H9 (cell line): ENCODE data around the gene CERS4. TPM values are rescaled to one million over a fixed set of nuclear protein-coding genes. Genes with fewer than 3 reads are reported as not detected.

Source experiments
- DNase-seq: peaks from one replicate; pipeline ENCODE4 v3.0.0-alpha.2; 2017
- H2AFZ ChIP-seq: one replicate; pipeline ENCODE4 v1.6.1; 2013; ENCODE audit warnings: mild to moderate bottlenecking, low read length, control low read depth, moderate library complexity
- H2AK5ac ChIP-seq: 2 replicates; pipeline ENCODE4 v1.6.1; 2013; ENCODE audit warnings: low read length, control low read depth, mixed read lengths; ENCODE audit not compliant: insufficient read length
- H2BK120ac ChIP-seq: one replicate; pipeline ENCODE4 v1.6.1; 2013; ENCODE audit warnings: low read depth, mild to moderate bottlenecking, low read length, control low read depth, inconsistent platforms; ENCODE audit not compliant: poor library complexity, severe bottlenecking
- H2BK12ac ChIP-seq: 2 replicates; pipeline ENCODE4 v1.6.1; 2013; ENCODE audit warnings: low read length, control low read depth, mixed read lengths, low read depth; ENCODE audit not compliant: insufficient read length
- H2BK15ac ChIP-seq: 2 replicates; pipeline ENCODE4 v1.6.1; 2013; ENCODE audit warnings: low read depth, low read length, control low read depth
- H2BK20ac ChIP-seq: one replicate; pipeline ENCODE4 v1.6.1; 2013; ENCODE audit warnings: low read depth, mild to moderate bottlenecking, low read length, control low read depth, inconsistent platforms; ENCODE audit not compliant: poor library complexity, severe bottlenecking
- H2BK5ac ChIP-seq: 2 replicates; pipeline ENCODE4 v1.6.1; 2013; ENCODE audit warnings: low read length, control low read depth, mixed read lengths; ENCODE audit not compliant: insufficient read length
- H3K14ac ChIP-seq: 2 replicates; pipeline ENCODE4 v1.6.1; 2013; ENCODE audit warnings: low read length, control low read depth; ENCODE audit not compliant: insufficient read depth
- H3K18ac ChIP-seq: 2 replicates; pipeline ENCODE4 v1.6.1; 2013; ENCODE audit warnings: low read depth, mild to moderate bottlenecking, mixed read lengths, low read length, control low read depth; ENCODE audit not compliant: insufficient read length
- H3K23ac ChIP-seq: 2 replicates; pipeline ENCODE4 v1.6.1; 2013; ENCODE audit warnings: low read length, control low read depth, mixed read lengths, low read depth; ENCODE audit not compliant: insufficient read length
- H3K23me2 ChIP-seq: 2 replicates; pipeline ENCODE4 v1.6.1; 2013; ENCODE audit warnings: low read depth, mild to moderate bottlenecking, mixed read lengths, low read length, control low read depth; ENCODE audit not compliant: insufficient read length, poor library complexity, severe bottlenecking
- H3K27ac ChIP-seq: 2 replicates; pipeline ENCODE4 v1.5.1; 2013; ENCODE audit warnings: low read length, control low read depth, mixed read lengths, low read depth; ENCODE audit not compliant: insufficient read length
- H3K27me3 ChIP-seq: 2 replicates; pipeline ENCODE4 v1.6.1; 2013; ENCODE audit warnings: low read length, control low read depth, inconsistent platforms; ENCODE audit not compliant: insufficient read depth
- H3K4ac ChIP-seq: 2 replicates; pipeline ENCODE4 v1.6.1; 2013; ENCODE audit warnings: low read depth, mild to moderate bottlenecking, control low read depth, inconsistent platforms, low read length, moderate library complexity
- H3K4me1 ChIP-seq: 2 replicates; pipeline ENCODE4 v1.6.1; 2013; ENCODE audit warnings: low read length, control low read depth, inconsistent platforms; ENCODE audit not compliant: insufficient read depth
- H3K4me2 ChIP-seq: 2 replicates; pipeline ENCODE4 v1.6.1; 2013; ENCODE audit warnings: low read length, control low read depth, mixed read lengths; ENCODE audit not compliant: insufficient read length, insufficient read depth
- H3K56ac ChIP-seq: 2 replicates; pipeline ENCODE4 v1.6.1; 2013; ENCODE audit warnings: low read depth, mild to moderate bottlenecking, mixed read lengths, low read length, control low read depth; ENCODE audit not compliant: insufficient read length
- H3K79me1 ChIP-seq: 2 replicates; pipeline ENCODE4 v1.6.1; 2013; ENCODE audit warnings: low read depth, mild to moderate bottlenecking, moderate library complexity, low read length, control low read depth, inconsistent platforms; ENCODE audit not compliant: insufficient read depth, poor library complexity, severe bottlenecking
- H3K79me2 ChIP-seq: 2 replicates; pipeline ENCODE4 v1.6.1; 2013; ENCODE audit warnings: low read length, control low read depth, inconsistent platforms; ENCODE audit not compliant: insufficient read depth
- H3K9ac ChIP-seq: 2 replicates; pipeline ENCODE4 v1.6.1; 2013; ENCODE audit warnings: low read length, control low read depth, mixed read lengths; ENCODE audit not compliant: insufficient read length; ENCODE audit errors: extremely low read depth
- H3K9me3 ChIP-seq: one replicate; pipeline ENCODE4 v1.6.1; 2013; ENCODE audit warnings: low read depth, low read length, inconsistent platforms; ENCODE audit not compliant: control insufficient read depth
- H3T11ph ChIP-seq: one replicate; pipeline ENCODE4 v1.6.1; 2013; ENCODE audit warnings: mild to moderate bottlenecking, low read length, control low read depth, inconsistent platforms
- H4K20me1 ChIP-seq: one replicate; pipeline ENCODE4 v1.6.1; 2013; ENCODE audit not compliant: control insufficient read depth, insufficient read length, insufficient read depth
- H4K5ac ChIP-seq: 2 replicates; pipeline ENCODE4 v1.6.1; 2013; ENCODE audit warnings: low read depth, mild to moderate bottlenecking, mixed read lengths, low read length, control low read depth; ENCODE audit not compliant: insufficient read length
- H4K8ac ChIP-seq: replicated peaks from 2 replicates; pipeline ENCODE4 v1.6.1; 2013; ENCODE audit warnings: low read length, control low read depth, mixed read lengths, low read depth; ENCODE audit not compliant: insufficient read length
- H4K91ac ChIP-seq: 2 replicates; pipeline ENCODE4 v1.6.1; 2013; ENCODE audit warnings: low read depth, mild to moderate bottlenecking, moderate library complexity, mixed read lengths, low read length, control low read depth; ENCODE audit not compliant: insufficient read length
- H3K27ac Mint-ChIP-seq, 3 experiments: 2 replicates in 2 of 3; 3 replicates in 1 of 3; pipeline ENCODE4 v1.8.0; 2020 to 2021; ENCODE audit warnings: mixed read lengths in 3 of 3, mild to moderate bottlenecking in 1 of 3, moderate library complexity in 1 of 3
- H3K27me3 Mint-ChIP-seq: 2 replicates; pipeline ENCODE4 v1.8.0; 2021; ENCODE audit warnings: low read depth, mild to moderate bottlenecking, moderate library complexity, mixed read lengths
- H3K36me3 Mint-ChIP-seq, 3 experiments: 2 replicates in 2 of 3; 3 replicates in 1 of 3; pipeline ENCODE4 v1.8.0; 2020 to 2021; ENCODE audit warnings: low read depth in 3 of 3, mixed read lengths in 3 of 3; ENCODE audit not compliant: insufficient read depth in 1 of 3
- H3K4me1 Mint-ChIP-seq, 2 experiments: 2 replicates each; pipeline ENCODE4 v1.8.0; 2020; ENCODE audit warnings: mixed read lengths in 2 of 2
- H3K4me3 Mint-ChIP-seq, 2 experiments: 2 replicates in 1 of 2; 3 replicates in 1 of 2; pipeline ENCODE4 v1.8.0; 2020 to 2021; ENCODE audit warnings: mild to moderate bottlenecking in 2 of 2, mixed read lengths in 2 of 2, moderate library complexity in 1 of 2
- H3K9me3 Mint-ChIP-seq, 2 experiments: 2 replicates in 1 of 2; 3 replicates in 1 of 2; pipeline ENCODE4 v1.8.0; 2020; ENCODE audit warnings: mild to moderate bottlenecking in 2 of 2, mixed read lengths in 2 of 2, moderate library complexity in 1 of 2
- WGBS: extraction: QIAGEN DNeasy Blood & Tissue Kit; methylation state at CpG from one replicate; pipeline ENCODE4 v1.1.7; 2013; ENCODE audit warnings: missing lambda C conversion rate, low lambda C conversion rate, mixed read lengths; ENCODE audit not compliant: insufficient read length; ENCODE audit errors: extremely low coverage; 5-methylcytosine and 5-hydroxymethylcytosine counted together
- total RNA-seq: library from RNA; stranded (reverse); gene quantifications from 2 replicates; pipeline ENCODE4 v1.2.1, GENCODE V29; 2021
- TF ChIP-seq, protein P1 (sequence below): fragments of 200-600 bp; sonication (generic); conservative IDR thresholded peaks from 3 replicates; pipeline ENCODE4 v1.8.0; 2021; ENCODE audit warnings: antibody characterized with exemption, mild to moderate bottlenecking

The CERS4 gene
- total RNA-seq, 1 experiment from 2014 or later, result 62.6 TPM

DNA sequence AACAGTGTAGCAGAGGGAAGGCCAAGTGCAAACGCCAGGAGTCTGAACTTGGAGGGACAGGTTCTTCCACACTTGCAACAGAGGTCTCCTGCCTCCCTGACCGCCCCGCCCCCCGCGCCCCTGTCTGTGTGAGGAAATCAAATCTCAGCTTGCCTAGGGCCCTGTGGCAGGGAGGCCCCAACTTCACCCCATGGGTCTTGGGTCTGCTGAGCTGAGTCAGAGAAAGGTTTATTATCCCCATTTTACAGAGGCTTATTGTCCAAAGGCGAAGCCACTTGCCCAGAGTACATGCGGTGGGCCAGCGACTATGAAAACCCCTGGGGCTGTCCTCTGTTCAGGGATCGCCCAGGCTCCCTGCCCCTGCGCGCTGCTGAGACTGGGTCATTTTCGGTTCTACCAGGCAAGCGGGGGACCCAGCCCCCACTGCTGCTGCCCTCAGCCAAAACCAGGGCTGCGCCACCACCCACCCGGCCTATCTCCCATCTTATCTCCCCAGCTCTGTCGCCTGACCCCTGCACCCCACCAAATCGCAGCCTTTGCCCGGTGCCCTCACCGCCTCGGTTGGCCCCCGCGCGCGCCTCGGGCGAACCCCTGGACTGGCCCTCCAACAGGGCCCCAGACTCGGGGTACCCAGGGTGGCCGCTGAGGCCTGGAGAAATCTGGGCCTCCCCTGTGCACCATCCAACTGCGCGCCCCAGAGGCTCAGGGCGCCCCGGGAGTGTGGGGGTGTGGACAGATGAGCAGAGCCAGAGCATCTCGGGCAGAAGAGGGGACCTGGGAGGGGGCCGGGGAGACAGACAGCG is 850 bp upstream of the CERS4 start:
- peaks cover 6% of the 10 kb centered on the region for H3K79me1 ChIP-seq
- no peaks in the 10 kb centered on the region for H3K9me3 Mint-ChIP-seq
- peak overlapping the region; percentile 63 to 93 (median 87); a peak in 4 of 7 replicates for H3K27ac Mint-ChIP-seq
- H3K27me3 Mint-ChIP-seq, result peaks cover 2% of the 10 kb centered on the region; the same call in 1 of the 2 replicates
- no peak overlapping the region for H2BK5ac ChIP-seq
- no peak overlapping the region for H4K91ac ChIP-seq
- peak overlapping the region; percentile 16 for H3K4me2 ChIP-seq
- H3K56ac ChIP-seq, result no peak overlapping the region
- TF ChIP-seq, protein P1, sequence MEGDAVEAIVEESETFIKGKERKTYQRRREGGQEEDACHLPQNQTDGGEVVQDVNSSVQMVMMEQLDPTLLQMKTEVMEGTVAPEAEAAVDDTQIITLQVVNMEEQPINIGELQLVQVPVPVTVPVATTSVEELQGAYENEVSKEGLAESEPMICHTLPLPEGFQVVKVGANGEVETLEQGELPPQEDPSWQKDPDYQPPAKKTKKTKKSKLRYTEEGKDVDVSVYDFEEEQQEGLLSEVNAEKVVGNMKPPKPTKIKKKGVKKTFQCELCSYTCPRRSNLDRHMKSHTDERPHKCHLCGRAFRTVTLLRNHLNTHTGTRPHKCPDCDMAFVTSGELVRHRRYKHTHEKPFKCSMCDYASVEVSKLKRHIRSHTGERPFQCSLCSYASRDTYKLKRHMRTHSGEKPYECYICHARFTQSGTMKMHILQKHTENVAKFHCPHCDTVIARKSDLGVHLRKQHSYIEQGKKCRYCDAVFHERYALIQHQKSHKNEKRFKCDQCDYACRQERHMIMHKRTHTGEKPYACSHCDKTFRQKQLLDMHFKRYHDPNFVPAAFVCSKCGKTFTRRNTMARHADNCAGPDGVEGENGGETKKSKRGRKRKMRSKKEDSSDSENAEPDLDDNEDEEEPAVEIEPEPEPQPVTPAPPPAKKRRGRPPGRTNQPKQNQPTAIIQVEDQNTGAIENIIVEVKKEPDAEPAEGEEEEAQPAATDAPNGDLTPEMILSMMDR, result no peak
- no peak overlapping the region for H4K5ac ChIP-seq
- H2BK20ac ChIP-seq, result no peak overlapping the region
- H3K18ac ChIP-seq, result peak overlapping the region; percentile 56
- H3K23ac ChIP-seq, result no peak overlapping the region
- DNase-seq, result peak; percentile 76
- no peaks in the 10 kb centered on the region for H3K27me3 ChIP-seq
- no peak overlapping the region for H3K27ac ChIP-seq
- no peak overlapping the region for H3K9ac ChIP-seq
- H2AFZ ChIP-seq, result no peak overlapping the region
- peak overlapping the region; percentile 21 for H3K14ac ChIP-seq
- no peak overlapping the region for H2BK120ac ChIP-seq
- no CpG with 5 or more reads among the region's 35 CpGs for WGBS
- peaks cover 4 to 10% (median 5%) of the 10 kb centered on the region in 3 experiments; a peak in 6 of 7 replicates for H3K36me3 Mint-ChIP-seq
- H3K9me3 ChIP-seq, result no peaks in the 10 kb centered on the region
- no peak overlapping the region for H2BK12ac ChIP-seq
- no peak overlapping the region for H2AK5ac ChIP-seq
- no peak overlapping the region for H4K8ac ChIP-seq
- no peaks in the 10 kb centered on the region for H4K20me1 ChIP-seq
- H3K4me1 ChIP-seq, result peaks cover 4% of the 10 kb centered on the region; the same call in 1 of the 2 replicates
- peak overlapping the region; percentile 60 to 77 for H3K4me3 Mint-ChIP-seq
- no peak overlapping the region for H2BK15ac ChIP-seq
- H3T11ph ChIP-seq, result no peak overlapping the region
- peaks cover 13% of the 10 kb centered on the region for H3K23me2 ChIP-seq
- H3K79me2 ChIP-seq, result peaks cover 21% of the 10 kb centered on the region; the same call in 1 of the 2 replicates
- H3K4ac ChIP-seq, result 0 out of 2 replicates have a peak overlapping the region, but pooled peaks have one; percentile 34
- H3K4me1 Mint-ChIP-seq, result peaks cover 48 to 59% of the 10 kb centered on the region in 2 experiments
